ENCODE results near the gene SFXN2. TPM values are rescaled to one million over a fixed set of nuclear protein-coding genes. Genes with fewer than 3 reads are reported as not detected.
A peak's percentile ranks its signal among the peaks of the same experiment; 100 is the strongest.
"Not testable (repeated sequence)": the region's sequence is repeated elsewhere in the genome, so short reads cannot be mapped to it uniquely, and the experiment has no call there.

SFXN2 gene
- total and polyA plus RNA-seq, 4 donors = 6.9 to 14.6 (median 8.9) TPM

- H3K27ac ChIP-seq (ENCODE audit: low read depth, low read length) = peak within 1 kb of the TSS; percentile 91
- H3K4me3 ChIP-seq (ENCODE audit: low read depth, low read length) = peak within 1 kb of the TSS; percentile 99
- peaks cover 2% of the 10 kb centered on the region for H3K36me3 ChIP-seq (ENCODE audit: control insufficient read depth, insufficient read depth, low read length)
- under 1% methylated on average over 36 of the region's 37 CpGs for WGBS (ENCODE audit: insufficient coverage)
- no peaks in the 10 kb centered on the region for H3K9me3 ChIP-seq (ENCODE audit: control insufficient read depth, insufficient read depth, low read length)
- DNase-seq (ENCODE audit: low read depth in 4 of 6, low spot score in 6 of 6) = peak; percentile 99 to 100 (median 100)
- peaks cover 16% of the 10 kb centered on the region for H3K4me1 ChIP-seq (ENCODE audit: control insufficient read depth, insufficient read depth, low read length)
- no peaks in the 10 kb centered on the region for H3K27me3 ChIP-seq (ENCODE audit: control insufficient read depth, insufficient read depth, low read length)
Measured at GRCh38 chr10:102743588-102744373, 29.3 kb downstream of the SFXN2 start, which contains the start of gene WBP1L. TSS of gene WBP1L (plus strand) at chr10:102743948. CDS start at chr10:102744054, 106 bp downstream.

DNA sequence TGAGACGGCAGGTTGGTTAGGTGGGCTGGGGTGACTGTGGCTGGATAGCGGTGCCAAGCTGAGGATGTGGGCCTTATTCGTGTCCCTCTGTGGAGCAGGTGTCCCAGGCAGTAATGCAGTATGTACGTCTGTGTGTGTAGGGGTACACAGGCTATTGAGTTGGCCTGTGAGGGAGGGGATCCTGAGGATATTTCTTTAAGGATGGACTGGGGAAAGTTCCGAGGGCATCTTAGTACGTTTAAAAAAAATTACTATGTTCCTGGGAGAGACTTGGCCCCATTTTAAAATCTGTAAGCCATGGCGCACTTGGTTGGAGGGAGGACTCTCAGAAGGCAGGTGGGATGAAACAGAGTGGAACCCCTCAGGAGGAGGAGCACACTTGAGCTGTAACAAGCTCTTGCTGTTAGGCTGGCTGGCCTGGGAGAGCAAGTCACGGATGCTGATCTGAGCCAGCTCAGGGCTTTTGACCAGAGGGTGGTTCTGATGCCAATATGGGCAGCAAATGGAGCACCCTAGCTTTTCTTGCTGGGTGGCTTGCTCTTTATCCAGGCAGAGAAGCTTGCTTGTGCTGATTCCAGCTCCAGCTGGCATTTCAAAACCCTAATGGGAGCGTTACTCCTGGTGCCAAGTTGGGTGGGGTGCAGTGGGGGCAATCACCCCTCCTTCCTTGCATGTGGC is 30.1 kb downstream of the SFXN2 start:
- peaks cover 12% of the 10 kb centered on the region for H3K4me1 ChIP-seq (ENCODE audit: control insufficient read depth, insufficient read depth, low read length)
- 2% methylated on average over 8 of the region's 9 CpGs for WGBS (ENCODE audit: insufficient coverage)
- peaks cover 2% of the 10 kb centered on the region for H3K36me3 ChIP-seq (ENCODE audit: control insufficient read depth, insufficient read depth, low read length)
- H3K27me3 ChIP-seq (ENCODE audit: control insufficient read depth, insufficient read depth, low read length) = no peaks in the 10 kb centered on the region
- DNase-seq (ENCODE audit: low read depth in 4 of 6, low spot score in 6 of 6) = peak in 1 of 6 donors; percentile 59
- no peaks in the 10 kb centered on the region for H3K9me3 ChIP-seq (ENCODE audit: control insufficient read depth, insufficient read depth, low read length)
- peak overlapping the region; percentile 91 for H3K27ac ChIP-seq (ENCODE audit: low read depth, low read length)
- peak overlapping the region; percentile 99 for H3K4me3 ChIP-seq (ENCODE audit: low read depth, low read length)

- Histone ChIP-seq H3K27me3 (ENCODE audit: control insufficient read depth, insufficient read depth, low read length) (no peaks in the 10 kb centered on the region), H3K9me3 (ENCODE audit: control insufficient read depth, insufficient read depth, low read length) (no peaks in the 10 kb centered on the region), H3K4me1 (ENCODE audit: control insufficient read depth, insufficient read depth, low read length) (peaks cover 9% of the 10 kb centered on the region), H3K4me3 (ENCODE audit: low read depth, low read length) (peak overlapping the region; percentile 99), H3K27ac (ENCODE audit: low read depth, low read length) (peak overlapping the region; percentile 91), H3K36me3 (ENCODE audit: control insufficient read depth, insufficient read depth, low read length) (peaks cover 2% of the 10 kb centered on the region)
- DNase-seq (ENCODE audit: low read depth in 4 of 6, low spot score in 6 of 6) = no peak
- WGBS (ENCODE audit: insufficient coverage) = no CpG with 5 or more reads among the region's 4 CpGs
Measured at GRCh38 chr10:102745157-102745556, 30.7 kb downstream of the SFXN2 start.

DNA sequence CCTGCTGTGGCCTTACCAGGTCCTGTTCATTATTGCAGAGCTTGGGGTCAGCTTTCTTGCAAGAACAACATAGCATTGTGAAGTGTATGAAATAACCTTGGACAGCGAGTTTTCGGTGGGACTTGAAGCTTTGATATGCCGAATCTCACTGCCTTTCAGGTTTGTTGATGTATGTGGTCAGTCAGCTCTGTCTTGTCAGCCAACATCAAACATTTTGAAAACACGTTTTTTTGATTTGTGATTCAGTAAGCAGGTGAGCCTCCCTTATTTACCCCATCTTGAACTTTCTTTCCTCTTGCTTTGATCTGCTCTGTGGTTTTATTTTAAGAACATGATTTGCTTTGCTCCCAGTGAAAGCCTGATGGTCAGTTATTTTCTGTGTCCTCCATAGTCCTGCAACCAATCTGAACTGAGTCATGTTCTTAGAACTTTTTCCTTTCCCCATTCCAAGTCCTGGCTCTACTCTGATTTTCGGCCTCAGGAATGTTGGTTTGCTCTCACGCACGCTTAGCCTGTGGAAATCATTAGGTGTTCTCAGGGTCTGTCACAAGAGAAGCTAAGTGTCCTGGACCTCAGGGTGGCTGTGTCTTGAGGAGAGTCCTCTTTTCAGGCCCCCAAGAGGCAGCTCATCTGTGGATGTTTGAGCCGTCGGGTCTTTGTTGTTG is 38.0 kb downstream of the SFXN2 start:
- H3K4me1 ChIP-seq (ENCODE audit: control insufficient read depth, insufficient read depth, low read length) = peaks cover 6% of the 10 kb centered on the region
- no peak overlapping the region for H3K27ac ChIP-seq (ENCODE audit: low read depth, low read length)
- no peaks in the 10 kb centered on the region for H3K36me3 ChIP-seq (ENCODE audit: control insufficient read depth, insufficient read depth, low read length)
- H3K27me3 ChIP-seq (ENCODE audit: control insufficient read depth, insufficient read depth, low read length) = no peaks in the 10 kb centered on the region
- no peak overlapping the region for H3K4me3 ChIP-seq (ENCODE audit: low read depth, low read length)
- WGBS (ENCODE audit: insufficient coverage) = 94% methylated on average over 3 of the region's 9 CpGs
- H3K9me3 ChIP-seq (ENCODE audit: control insufficient read depth, insufficient read depth, low read length) = no peaks in the 10 kb centered on the region
- no peak for DNase-seq (ENCODE audit: low read depth in 4 of 6, low spot score in 6 of 6)

DNA sequence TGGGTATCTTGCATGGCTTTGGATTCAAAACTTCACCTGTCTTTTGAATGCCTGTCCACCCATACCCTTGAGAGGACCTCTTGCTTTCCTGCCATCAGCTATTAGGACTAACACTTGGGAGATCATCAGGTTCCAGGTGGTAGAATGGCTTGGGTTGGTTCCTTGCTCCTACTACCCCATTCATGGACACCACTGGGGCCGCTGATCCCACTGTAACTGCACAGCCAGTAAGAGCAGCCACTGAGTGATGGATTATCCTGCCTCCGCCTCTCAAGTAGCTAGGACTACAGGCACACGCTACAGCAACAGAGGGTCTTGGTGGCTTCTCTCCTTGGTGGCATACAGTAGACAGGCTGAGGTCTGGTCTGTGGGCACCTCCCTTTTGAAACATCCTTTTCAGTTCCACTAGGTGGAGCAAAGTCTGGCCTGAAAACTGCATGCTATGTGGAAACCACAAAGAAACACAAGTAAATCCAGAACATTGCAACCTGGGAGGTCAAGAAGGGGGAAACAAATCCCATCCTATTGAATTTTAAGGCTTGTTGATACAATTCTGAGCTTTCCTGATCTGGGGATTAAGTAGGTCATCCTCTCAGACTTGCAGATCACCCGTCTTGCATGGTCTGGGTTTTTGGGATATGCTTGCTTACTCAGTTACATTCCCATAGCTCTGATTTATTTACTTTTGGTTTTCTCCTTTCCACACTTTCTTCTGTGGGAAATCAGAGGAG is 38.7 kb downstream of the SFXN2 start:
- no CpG with 5 or more reads among the region's 4 CpGs for WGBS (ENCODE audit: insufficient coverage)
- no peaks in the 10 kb centered on the region for H3K27me3 ChIP-seq (ENCODE audit: control insufficient read depth, insufficient read depth, low read length)
- H3K27ac ChIP-seq (ENCODE audit: low read depth, low read length) = peak overlapping the region; percentile 70
- peaks cover 6% of the 10 kb centered on the region for H3K4me1 ChIP-seq (ENCODE audit: control insufficient read depth, insufficient read depth, low read length)
- no peaks in the 10 kb centered on the region for H3K36me3 ChIP-seq (ENCODE audit: control insufficient read depth, insufficient read depth, low read length)
- H3K9me3 ChIP-seq (ENCODE audit: control insufficient read depth, insufficient read depth, low read length) = no peaks in the 10 kb centered on the region
- H3K4me3 ChIP-seq (ENCODE audit: low read depth, low read length) = no peak overlapping the region
- DNase-seq (ENCODE audit: low read depth in 4 of 6, low spot score in 6 of 6) = peak in 2 of 6 donors; percentile 56 to 67

- Histone ChIP-seq H3K27me3 (ENCODE audit: control insufficient read depth, insufficient read depth, low read length) (no peaks in the 10 kb centered on the region), H3K4me1 (ENCODE audit: control insufficient read depth, insufficient read depth, low read length) (peaks cover 9% of the 10 kb centered on the region), H3K36me3 (ENCODE audit: control insufficient read depth, insufficient read depth, low read length) (no peaks in the 10 kb centered on the region), H3K9me3 (ENCODE audit: control insufficient read depth, insufficient read depth, low read length) (no peaks in the 10 kb centered on the region), H3K27ac (ENCODE audit: low read depth, low read length) (peak overlapping the region; percentile 70), H3K4me3 (ENCODE audit: low read depth, low read length) (no peak overlapping the region)
- no CpG with 5 or more reads among the region's 1 CpG for WGBS (ENCODE audit: insufficient coverage)
- no peak for DNase-seq (ENCODE audit: low read depth in 4 of 6, low spot score in 6 of 6)
Measured at GRCh38 chr10:102753718-102754117, 39.3 kb downstream of the SFXN2 start.

GRCh38 chr10:102757323-102757722 is 42.9 kb downstream of the SFXN2 start:
- Histone ChIP-seq H3K27me3 (ENCODE audit: control insufficient read depth, insufficient read depth, low read length) (no peaks in the 10 kb centered on the region), H3K4me1 (ENCODE audit: control insufficient read depth, insufficient read depth, low read length) (peaks cover 6% of the 10 kb centered on the region), H3K9me3 (ENCODE audit: control insufficient read depth, insufficient read depth, low read length) (no peaks in the 10 kb centered on the region), H3K4me3 (ENCODE audit: low read depth, low read length) (no peak overlapping the region), H3K27ac (ENCODE audit: low read depth, low read length) (no peak overlapping the region), H3K36me3 (ENCODE audit: control insufficient read depth, insufficient read depth, low read length) (no peaks in the 10 kb centered on the region)
- DNase-seq (ENCODE audit: low read depth in 4 of 6, low spot score in 6 of 6) = no peak
- 100% methylated on average over 2 of the region's 6 CpGs for WGBS (ENCODE audit: insufficient coverage)

- Histone ChIP-seq H3K27ac (ENCODE audit: low read depth, low read length) (no peak overlapping the region), H3K4me3 (ENCODE audit: low read depth, low read length) (no peak overlapping the region), H3K36me3 (ENCODE audit: control insufficient read depth, insufficient read depth, low read length) (no peaks in the 10 kb centered on the region), H3K9me3 (ENCODE audit: control insufficient read depth, insufficient read depth, low read length) (no peaks in the 10 kb centered on the region), H3K27me3 (ENCODE audit: control insufficient read depth, insufficient read depth, low read length) (no peaks in the 10 kb centered on the region), H3K4me1 (ENCODE audit: control insufficient read depth, insufficient read depth, low read length) (peaks cover 6% of the 10 kb centered on the region)
- DNase-seq (ENCODE audit: low read depth in 4 of 6, low spot score in 6 of 6) = no peak
- 15% methylated on average over 3 of the region's 9 CpGs for WGBS (ENCODE audit: insufficient coverage)
Measured at GRCh38 chr10:102758240-102758932, 44.0 kb downstream of the SFXN2 start.

DNA sequence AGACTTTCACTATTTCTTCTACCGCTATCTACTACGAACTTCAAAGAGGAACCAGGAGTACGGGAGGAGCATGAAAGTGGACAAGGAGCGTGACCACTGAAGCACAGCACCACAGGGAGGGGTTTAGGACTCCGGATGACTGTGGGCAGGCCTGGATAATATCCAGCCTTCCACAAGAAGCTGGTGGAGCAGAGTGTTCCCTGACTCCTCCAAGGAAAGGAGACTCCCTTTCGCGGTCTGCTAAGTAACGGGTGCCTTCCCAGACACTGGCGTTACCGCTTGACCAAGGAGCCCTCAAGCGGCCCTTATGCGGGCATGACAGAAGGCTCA is 44.5 kb downstream of the SFXN2 start:
- DNase-seq (ENCODE audit: low read depth in 4 of 6, low spot score in 6 of 6); H3K4me3 ChIP-seq (ENCODE audit: low read depth, low read length); H3K27me3 ChIP-seq (ENCODE audit: control insufficient read depth, insufficient read depth, low read length); H3K36me3 ChIP-seq (ENCODE audit: control insufficient read depth, insufficient read depth, low read length); H3K27ac ChIP-seq (ENCODE audit: low read depth, low read length); H3K9me3 ChIP-seq (ENCODE audit: control insufficient read depth, insufficient read depth, low read length); H3K4me1 ChIP-seq (ENCODE audit: control insufficient read depth, insufficient read depth, low read length): not testable (repeated sequence)
- no CpG with 5 or more reads among the region's 12 CpGs for WGBS (ENCODE audit: insufficient coverage)
